ENCODE data around the gene DBN1.

Gene DBN1

DNA sequence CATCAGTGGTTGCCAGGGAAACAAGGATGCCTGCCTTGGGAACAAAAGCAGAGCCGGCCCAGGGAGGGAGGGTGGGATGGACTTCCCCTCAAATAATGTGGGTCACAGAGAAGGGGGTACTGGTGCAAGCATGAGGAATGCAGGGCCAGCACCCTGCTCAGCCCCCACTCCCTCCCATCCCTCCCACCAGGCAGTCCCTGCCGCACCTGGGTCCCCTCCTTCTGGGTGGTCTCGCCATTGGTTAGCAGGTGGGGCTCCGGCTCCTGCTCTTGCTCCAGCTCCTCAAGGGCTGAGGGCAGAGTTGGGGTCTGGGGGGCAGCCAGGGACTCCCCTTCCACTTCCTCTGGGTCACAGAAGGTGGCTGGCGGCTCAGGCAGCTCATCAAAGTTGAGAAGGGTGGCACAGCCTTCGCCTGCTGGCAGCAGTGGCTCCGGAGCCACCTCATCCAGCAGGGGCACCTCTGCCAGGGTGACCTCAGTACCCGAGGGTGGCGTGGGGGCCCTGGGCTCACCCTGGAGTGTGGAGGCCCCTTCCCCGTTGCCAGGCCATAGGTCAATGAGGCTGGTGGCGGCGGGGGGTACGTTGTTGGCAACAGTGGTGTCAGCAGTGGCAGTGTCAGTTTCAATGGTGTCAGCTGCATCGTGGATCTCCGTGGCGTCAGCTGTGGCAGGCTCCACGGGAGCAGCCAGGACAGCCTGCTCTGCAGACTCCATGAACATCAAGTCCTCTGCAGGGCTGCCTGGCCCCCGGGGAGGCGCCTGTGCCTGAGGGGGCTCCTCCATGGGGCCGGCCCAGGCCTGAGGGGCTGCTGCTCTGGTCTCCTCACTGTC lies 15.4 kb downstream of the DBN1 start:
- no peak for DNase-seq (ENCODE audit: low read depth in 2 of 3, low spot score in 1 of 3)

DNA sequence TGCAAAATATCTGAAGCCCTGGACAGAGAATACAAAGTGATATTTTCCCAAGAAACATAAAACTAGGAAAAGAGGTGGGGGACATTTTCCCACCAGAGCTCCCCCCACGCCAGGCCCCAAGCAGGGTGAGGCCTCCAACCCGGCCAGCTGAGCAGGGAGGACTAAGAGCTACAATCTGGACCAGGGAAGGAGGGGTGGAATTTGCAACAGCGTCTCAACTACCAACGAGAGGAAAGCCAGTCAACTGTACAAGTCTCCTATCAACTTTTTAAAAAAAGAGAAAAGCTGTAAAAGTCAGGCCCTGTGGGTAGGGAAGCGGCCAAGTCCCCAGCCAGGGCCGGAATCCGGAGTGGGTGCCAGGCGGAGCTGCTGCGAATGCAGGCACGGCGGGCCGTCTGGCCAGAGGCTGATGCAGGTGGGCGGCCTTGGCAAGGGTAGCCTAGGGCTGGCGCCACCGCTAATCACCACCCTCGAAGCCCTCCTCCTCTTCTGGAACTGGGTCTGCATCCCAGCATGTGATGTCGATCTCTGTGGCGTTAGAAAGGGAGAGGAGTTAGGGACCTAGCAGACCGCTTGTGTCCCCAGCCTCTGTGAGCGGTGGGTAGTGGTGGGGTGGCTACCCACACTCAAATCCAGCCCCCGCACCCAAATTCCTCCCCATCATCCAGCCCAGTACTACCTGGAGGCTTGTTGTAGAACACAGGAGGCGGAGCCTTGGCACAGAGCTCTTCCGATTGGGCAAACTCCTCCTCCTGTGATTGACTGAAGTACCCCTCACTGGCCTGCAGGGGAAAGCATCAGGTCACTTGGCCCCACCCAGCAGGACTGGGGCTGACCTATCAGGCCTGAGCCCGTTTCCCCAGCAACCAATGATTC lies 16.2 kb downstream of the DBN1 start:
- peak; percentile 53 to 63 (median 61) for DNase-seq (ENCODE audit: low read depth in 2 of 3, low spot score in 1 of 3)

DNA sequence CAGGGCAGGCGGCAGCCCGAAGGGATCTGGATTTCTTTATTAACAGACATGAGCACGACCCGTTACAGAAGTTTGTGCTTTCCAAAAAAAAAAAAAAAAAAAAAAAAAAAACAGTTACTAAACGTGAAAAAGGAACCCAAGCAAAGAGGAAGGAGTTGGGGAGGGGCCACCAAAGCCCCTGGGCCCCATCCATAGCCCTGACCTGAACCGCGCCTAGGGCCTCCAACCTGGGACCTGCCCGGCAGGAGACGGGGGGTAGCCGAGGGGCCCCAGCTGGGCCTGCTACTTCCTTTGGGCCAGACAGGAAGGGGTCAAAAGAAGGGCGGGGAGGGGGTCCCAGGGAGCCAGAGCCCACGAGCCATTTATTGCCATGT lies 16.9 kb downstream of the DBN1 start:
- DNase-seq (ENCODE audit: low read depth in 2 of 3, low spot score in 1 of 3) = no peak

DNA sequence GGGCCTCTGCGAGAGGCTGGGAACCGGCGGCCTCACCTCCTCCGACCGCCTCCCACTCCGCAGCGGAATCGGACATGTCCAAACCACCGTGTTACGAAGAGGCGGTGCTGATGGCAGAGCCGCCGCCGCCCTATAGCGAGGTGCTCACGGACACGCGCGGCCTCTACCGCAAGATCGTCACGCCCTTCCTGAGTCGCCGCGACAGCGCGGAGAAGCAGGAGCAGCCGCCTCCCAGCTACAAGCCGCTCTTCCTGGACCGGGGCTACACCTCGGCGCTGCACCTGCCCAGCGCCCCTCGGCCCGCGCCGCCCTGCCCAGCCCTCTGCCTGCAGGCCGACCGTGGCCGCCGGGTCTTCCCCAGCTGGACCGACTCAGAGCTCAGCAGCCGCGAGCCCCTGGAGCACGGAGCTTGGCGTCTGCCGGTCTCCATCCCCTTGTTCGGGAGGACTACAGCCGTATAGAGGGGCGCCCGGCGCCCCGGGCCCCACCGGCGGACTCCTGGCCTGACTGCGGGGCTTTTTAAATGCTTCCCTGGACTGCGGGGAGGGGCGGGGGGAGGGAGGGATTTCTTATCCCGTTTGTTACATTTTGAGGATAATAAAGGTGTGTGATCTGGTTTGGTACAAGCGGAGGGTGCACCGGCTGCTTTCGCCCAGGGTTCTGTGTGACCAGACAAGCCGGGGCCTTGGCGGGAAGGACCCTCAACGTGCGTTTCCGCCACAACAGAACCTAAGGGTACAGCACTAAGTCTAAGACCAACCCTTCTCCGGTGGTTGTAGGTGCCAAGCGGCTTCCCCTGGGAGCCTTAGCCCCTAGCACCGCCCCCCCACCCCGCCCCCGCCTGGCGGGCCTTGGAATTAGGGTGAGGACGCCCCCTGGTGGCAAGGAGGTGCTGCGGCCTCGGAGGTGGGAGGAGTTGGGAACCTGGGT lies 17.5 kb downstream of the DBN1 start:
- peak; percentile 93 to 99 (median 96) for DNase-seq (ENCODE audit: low read depth in 2 of 3, low spot score in 1 of 3)

DNA sequence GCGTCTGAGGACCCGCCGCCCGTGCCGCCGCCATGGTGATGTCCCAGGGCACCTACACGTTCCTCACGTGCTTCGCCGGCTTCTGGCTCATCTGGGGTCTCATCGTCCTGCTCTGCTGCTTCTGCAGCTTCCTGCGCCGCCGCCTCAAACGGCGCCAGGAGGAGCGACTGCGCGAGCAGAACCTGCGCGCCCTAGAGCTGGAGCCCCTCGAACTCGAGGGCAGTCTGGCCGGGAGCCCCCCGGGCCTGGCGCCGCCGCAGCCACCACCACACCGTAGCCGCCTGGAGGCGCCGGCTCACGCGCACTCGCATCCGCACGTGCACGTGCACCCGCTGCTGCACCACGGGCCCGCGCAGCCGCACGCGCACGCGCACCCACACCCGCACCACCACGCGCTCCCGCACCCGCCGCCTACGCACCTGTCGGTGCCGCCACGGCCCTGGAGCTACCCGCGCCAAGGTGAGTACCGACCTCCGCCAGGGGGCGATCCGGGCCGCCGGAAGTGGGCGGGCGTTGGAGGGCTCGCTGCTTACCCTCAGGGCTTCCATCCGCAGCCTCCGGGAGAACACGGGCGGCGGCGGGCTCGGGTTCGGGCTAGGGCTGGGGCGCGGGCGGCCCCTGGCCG lies 18.3 kb downstream of the DBN1 start:
- DNase-seq (ENCODE audit: low read depth in 2 of 3, low spot score in 1 of 3) = peak; percentile 87 to 91 (median 89)

DNA sequence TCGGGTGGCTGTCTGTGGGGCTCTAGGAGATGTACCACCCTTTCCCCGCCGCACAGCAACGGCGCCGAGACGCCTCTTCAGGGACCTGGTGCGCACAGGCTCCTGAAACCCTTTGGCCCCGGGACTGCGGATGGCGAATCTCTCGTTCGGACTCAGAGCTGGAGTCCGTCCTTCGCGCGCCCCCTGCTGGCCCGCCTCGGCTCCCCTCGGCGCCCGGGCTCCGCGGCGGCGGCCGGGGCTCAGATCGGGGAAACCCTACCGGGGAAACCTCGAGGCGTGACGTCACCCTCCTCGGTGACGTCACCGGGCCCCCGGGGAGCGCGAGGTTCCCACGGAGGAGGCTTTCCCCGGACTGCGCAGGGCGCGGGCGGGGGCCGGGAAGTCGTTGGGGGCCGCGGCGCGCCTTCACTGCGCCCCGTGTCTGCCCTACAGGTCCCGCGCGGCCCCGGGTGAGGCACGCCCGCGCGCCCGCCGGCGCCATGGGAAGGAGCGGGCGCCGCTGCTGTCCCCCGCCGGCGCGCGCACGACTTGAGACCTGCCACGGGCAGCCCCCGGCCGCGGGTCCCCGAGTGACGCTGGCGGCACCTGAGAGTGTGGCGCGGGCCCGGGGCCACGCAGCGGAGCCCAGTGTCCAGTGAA lies 18.9 kb downstream of the DBN1 start:
- peak; percentile 82 to 95 (median 91) for DNase-seq (ENCODE audit: low read depth in 2 of 3, low spot score in 1 of 3)

DNA sequence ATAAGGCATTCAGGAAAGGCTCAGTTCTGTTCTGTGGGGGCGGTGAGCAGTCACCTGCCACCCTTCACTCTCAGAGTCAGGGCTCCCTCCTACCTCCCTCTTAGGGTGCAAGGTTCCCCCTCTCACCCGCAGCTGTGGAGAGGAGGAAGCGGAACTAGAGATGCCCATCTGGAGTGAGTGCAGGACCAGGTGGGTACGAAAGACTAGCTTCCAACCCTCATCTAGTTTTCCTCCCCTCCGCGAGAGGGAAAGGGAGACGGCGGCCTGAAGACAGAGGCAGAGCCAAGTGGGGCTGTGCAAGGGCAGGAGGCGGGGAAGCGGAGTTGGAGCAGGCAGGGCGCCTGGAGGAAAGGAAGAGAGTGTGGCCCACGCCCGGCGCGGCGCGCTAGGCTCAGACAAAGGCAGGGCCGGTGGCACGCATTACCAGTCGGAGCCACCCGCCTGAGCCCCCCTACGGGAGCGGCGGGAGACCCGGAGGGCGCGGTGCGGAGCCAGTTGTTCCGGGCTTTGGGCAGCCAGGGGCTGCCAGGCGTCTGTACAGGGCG lies 19.5 kb downstream of the DBN1 start:
- no peak for DNase-seq (ENCODE audit: low read depth in 2 of 3, low spot score in 1 of 3)

DNA sequence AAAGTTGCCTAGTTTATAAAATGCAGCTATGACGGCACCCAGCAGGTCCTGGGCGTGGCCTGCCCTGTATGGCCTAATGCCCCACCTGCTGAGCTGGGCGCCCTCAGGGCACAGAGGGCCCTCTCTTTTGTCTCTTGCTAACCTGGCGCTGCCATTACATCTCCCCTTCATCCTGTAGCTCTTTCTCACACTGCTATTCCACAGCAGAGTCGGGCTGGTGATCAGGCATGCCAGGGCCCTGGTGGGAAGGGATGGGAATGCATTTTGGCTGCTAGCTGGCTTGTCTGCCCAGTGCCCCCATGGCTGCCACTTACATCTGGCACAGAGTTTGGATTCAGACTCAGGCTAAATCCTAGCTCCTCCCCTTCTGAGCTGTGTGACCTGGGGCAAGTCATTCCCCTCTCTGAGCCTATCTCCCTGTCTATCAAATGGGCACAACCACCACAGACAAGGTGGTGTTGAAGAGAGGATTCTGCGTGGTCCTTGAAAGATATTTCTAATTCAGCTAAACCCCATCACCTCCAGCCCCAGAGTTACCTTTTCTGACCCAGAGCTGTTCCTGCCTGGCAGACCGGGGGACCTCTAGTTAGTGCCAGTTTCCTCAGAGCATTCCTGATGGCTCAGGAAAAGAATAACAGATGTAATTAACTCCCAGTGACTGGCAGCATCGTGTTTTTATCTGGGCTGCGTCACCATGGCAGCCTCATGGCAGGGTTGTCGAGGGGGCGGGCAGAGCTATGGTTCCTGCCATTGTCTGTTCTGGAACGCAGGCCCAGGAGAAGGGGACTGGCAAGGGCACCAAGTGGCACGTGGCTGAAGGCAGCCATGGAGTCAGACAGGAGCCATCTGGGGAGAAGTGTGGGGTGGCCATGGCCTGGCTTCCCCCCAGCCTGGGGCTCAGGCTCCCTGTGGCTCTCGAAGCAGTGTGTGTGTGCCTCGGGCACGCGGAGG lies 20.5 kb downstream of the DBN1 start:
- no peak for DNase-seq (ENCODE audit: low read depth in 2 of 3, low spot score in 1 of 3)

DNA sequence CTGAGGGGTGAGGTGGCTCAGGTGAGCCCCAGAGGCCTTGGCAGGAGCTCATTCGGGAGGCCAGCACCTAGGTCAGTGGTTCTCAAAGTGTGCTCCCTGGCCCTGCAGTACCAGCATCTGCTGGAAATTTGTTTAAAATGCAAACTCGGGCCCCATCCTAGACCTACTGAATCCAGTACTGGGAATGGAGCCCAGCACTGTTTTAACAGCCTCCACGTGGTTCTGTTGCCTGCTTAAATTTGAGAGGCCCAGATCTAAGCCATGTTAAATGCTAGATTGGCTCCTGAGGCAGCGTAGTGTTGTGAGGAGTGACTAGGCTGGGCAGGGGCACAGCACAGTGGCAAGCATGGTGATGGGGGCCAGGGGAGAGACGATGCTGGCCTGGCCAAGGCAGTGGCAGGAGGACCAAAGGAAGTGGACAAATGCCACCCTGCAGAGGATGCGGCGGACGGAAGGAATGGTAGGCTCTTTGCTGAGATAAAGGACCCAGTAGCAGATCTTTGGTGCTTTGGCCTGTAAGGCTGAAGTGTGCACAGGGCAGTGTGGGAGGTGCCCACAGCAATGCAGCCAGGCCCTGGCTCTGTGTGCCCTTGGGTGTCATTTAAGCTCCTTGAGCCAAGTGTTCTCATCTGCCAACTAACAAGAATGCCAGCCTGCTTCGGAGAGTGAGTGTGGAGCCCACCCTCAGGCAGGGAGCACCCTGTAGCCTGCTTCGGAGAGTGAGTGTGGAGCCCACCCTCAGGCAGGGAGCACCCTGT lies 22.6 kb downstream of the DBN1 start:
- DNase-seq (ENCODE audit: low read depth in 2 of 3, low spot score in 1 of 3) = no peak

DNA sequence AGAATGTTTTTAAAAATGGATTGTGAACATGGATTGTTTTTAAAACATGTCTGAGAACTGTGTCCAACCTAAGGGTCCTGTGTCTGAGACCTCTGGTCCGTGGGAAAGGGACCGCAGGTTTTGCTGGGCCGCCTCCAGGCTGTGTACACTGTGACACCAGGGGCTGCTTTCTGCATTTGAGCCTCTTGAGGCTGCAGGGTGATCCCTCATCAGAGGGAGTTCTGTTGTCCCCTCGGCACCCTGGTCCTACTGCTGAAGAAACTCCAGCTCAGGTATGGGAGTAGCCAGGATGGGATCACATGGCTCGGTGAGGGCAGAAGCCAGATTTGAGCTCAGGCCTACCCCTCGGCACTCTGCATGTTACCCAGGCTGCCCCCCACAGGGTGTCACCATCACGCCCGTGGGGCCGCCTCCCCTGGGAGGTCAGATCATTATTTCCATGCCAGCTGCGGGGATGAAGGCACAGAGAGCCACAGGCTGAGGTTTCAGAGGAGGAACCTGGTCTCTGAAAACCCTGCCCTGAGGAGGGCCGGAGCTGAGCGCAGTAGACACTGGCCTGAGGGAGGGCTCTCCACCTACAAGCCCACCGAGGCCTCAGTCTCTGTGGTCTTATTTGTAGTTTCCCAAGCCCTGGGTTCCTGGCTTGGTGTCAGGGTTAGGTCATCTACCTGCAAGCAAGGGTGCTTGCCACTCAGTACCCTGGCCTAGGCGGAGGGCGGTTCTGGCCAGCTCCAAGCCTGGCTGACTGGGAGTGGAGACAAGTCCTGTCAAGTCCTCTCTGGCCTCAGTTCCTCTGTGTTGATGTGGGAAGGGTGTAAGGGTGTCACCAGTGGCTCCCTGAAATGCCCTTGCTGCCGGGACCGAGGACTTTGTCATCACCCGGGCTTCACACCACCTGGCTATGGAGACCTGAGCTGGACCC lies 24.0 kb downstream of the DBN1 start:
- no peak for DNase-seq (ENCODE audit: low read depth in 2 of 3, low spot score in 1 of 3)

DNA sequence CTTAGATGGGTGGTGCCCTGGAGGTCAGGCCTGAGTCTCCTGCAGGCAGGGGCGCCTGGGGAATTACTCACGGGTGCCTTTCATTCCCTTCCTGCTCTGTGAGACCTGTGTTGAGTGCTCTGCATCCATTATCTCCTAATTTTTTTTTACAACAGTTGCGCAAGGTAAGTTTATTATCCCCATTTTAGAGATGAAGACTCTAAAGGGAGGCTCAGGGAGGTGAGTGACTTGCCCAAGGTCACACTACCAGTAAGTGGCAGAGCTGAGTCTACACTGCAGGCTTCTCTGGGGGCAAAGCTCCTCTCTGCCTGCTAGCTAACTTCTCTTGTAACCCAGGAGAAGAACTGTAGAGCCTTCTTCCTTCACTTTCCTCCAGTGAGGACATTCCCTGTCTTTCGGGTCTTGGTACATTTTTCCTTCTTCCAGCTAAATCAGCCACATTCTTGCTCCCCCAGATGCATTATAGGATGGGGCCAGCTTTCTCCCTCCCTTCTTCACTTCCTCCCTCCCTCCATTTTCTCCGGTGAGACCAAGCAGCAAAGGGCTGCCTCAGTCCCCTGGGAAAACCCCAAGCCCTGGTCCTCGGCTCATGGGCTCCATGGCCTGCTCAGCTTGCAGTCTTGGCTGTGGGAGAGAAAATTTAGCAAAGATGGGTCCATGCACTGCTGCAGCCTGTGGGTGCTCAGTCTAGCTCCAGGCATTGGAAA lies 25.0 kb downstream of the DBN1 start:
- no peak for DNase-seq (ENCODE audit: low read depth in 2 of 3, low spot score in 1 of 3)

DNA sequence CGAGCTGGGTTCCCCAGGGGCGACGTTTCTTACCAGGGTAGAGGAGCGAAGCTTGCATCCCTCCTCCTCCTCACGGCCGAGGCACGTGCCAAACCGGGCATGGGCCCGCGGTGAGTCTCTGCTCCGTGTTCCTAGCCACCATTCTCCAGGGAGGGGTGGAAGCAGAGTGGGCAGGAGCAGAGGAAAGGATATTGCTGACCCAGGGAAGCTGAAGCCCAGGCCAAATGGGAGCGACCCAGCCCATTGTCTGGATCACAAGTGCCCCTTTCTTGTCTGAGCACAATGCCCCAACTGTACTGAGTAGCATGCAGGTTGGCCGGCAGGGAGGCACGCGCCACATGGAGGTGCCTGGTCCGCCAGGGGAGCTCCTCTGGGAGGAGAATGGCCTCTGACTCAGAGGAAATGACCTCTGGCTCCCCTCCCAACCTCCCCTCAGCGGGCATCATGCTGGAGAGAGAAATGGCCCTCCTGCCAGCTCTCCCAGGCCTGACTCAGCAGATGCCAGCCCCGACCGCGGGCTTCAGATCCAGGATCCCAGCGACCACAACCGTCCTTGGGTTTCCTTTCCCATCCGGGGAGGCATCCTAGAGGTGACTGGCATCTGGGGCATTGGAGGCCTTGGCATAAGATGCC lies 25.7 kb downstream of the DBN1 start:
- no peak for DNase-seq (ENCODE audit: low read depth in 2 of 3, low spot score in 1 of 3)

DNA sequence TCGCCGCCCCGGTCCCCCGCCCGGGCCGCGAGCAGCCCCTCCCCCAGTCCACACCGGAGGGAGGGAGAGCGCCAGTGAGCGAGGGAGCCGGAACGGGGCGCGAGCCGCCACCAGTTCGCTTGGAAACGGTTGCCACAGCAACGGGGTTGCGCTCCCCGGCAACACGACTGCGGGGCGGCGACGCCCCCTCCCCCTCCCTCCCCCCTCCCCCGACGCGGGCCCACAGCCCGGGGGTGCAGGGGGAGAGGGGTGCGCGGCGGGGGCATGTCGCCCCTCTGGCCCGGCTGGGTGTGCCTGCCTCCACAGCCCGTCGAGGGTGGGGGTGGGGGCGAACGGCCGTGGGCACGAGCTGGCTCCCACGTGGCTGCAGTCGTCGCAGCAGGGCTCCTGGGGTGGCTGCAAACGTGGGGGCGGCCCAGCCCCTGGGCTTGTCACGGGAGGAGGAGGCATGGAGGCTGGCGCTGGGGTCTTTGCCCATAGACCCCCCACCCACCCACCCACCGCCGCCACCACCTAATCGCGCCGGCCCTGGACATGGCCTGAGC lies 26.3 kb downstream of the DBN1 start:
- peak in 2 of 3 donors; percentile 52 to 59 for DNase-seq (ENCODE audit: low read depth in 2 of 3, low spot score in 1 of 3)

DNA sequence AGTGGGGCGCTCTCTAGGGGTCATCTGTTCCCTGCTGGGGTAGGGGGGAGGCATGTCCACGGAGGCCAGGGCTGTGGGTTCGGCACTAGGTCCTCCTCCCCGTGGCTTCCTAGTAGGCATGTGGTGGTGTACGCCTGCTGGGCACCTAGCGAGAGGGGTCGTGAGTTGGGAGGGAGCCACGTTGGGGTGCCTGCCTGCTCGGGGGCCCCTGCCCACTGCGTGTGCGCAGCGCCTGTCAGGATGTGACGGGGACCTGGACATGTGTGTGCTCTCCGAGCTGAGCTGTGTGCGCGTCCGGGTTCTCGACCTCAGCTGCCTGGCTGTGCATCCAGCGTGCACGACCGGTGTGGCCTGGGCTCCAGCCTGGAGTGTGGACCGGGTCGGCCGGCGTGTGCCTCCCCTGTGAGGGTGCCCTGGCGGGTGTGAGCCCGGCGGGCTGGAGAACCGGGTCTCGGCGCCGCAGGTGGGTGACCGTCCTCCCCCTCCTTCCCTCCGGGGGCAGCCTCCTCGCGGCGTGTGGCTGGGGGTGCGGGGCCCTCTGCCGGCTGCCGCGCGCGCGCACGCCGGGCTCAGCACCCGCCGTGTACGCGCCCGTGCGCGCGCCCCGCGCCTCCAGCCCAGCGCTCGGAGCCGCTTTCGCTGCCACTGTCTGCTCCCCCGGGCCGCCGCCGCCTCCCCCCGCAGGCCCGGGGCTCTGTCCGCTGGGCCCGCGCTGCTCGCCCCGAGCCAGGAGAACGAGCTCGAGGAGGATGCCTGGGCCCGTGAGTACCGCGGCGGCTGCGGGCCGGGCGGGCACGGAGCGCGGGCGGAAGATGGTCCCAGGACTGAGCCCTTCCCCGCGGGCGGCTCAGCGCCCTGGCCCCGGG lies 27.0 kb downstream of the DBN1 start, which contains the start of gene PRR7:
PRR7 (plus strand) TSS at position 615 of the 866 bp plus-strand sequence. CDS start 8,254 bp downstream, outside the sequence.
- peak in 2 of 3 donors; percentile 43 to 64 for DNase-seq (ENCODE audit: low read depth in 2 of 3, low spot score in 1 of 3)

DNA sequence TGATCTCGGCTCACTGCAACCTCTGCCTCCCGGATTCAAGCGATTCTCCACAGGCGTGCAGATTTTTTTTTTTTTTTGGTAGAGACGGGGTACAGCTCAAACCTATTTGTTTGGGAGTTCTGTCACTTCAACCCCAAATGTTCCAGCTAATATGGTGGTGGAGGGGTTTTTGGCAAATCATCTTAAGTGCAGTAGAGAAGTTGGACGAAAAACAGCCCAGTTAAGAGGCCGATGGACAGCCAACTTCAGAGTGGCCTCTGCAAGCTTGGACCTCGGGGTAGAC lies 27.6 kb downstream of the DBN1 start:
- no peak for DNase-seq (ENCODE audit: low read depth in 2 of 3, low spot score in 1 of 3)
